ENCODE data around the gene C1orf216. TPM values are rescaled to one million over a fixed set of nuclear protein-coding genes. Genes with fewer than 3 reads are reported as not detected.

The C1orf216 gene
- total and polyA plus RNA-seq, 2 of the 8 experiments (the other 6 are each of a cell fraction or from before 2014, with no cell fraction given), result 7.5 to 10.8 TPM

- TF ChIP-seq EZH2 (IDR thresholded peaks at IDR 0.05; ENCODE audit: low read depth, low read length, severe bottlenecking), result no peak
- no peak for TF ChIP-seq USF2 (IDR thresholded peaks at IDR 0.05; ENCODE audit: low read length)
- TF ChIP-seq RAD21 (IDR thresholded peaks at IDR 0.05 in 1 of 2, conservative IDR thresholded peaks at IDR 0.05 in 1 of 2; ENCODE audit: low read depth in 2 of 2, low read length in 2 of 2), result peak; percentile 91 to 94
- TF ChIP-seq RFX5 (IDR thresholded peaks at IDR 0.05; ENCODE audit: borderline replicate concordance, low read depth, low read length), result peak; percentile 54; the same call in 1 of the 2 replicates
- TF ChIP-seq BRCA1 (IDR thresholded peaks at IDR 0.05; ENCODE audit: low read depth, low read length), result no peak
- TF ChIP-seq CBX5 (IDR thresholded peaks at IDR 0.05; ENCODE audit: low read depth, low read length), result no peak
- TF ChIP-seq SP4 (IDR thresholded peaks at IDR 0.05; ENCODE audit: low read length), result no peak
- no peak for TF ChIP-seq GTF2F1 (IDR thresholded peaks at IDR 0.05; ENCODE audit: borderline replicate concordance, low read depth, low read length)
Measured at GRCh38 chr1:35726450-35727433, 8.1 kb upstream of the C1orf216 start (continued).
